ENCODE measurements around the gene FAM114A1.
"Not testable (repeated sequence)": the region's sequence is repeated elsewhere in the genome, so short reads cannot be mapped to it uniquely, and the experiment has no call there.

Gene FAM114A1

GRCh38 chr4:38904682-38905081 lies 37.1 kb downstream of the FAM114A1 start:
- no peak for DNase-seq

- no peak for DNase-seq
Measured at GRCh38 chr4:38905652-38906385, 38.2 kb downstream of the FAM114A1 start.

GRCh38 chr4:38907696-38908270 lies 40.2 kb downstream of the FAM114A1 start:
- DNase-seq: no peak

GRCh38 chr4:38909015-38909414 lies 41.4 kb downstream of the FAM114A1 start:
- no peak for DNase-seq

- DNase-seq: no peak
Measured at GRCh38 chr4:38911257-38911656, 43.7 kb downstream of the FAM114A1 start.

- no peak for DNase-seq
Measured at GRCh38 chr4:38914854-38915253, 47.2 kb downstream of the FAM114A1 start.

GRCh38 chr4:38916267-38916666 lies 48.7 kb downstream of the FAM114A1 start:
- not testable (repeated sequence) for DNase-seq

GRCh38 chr4:38917481-38918025 lies 49.9 kb downstream of the FAM114A1 start:
- DNase-seq: no peak

- no peak for DNase-seq
Measured at GRCh38 chr4:38919494-38919893, 51.9 kb downstream of the FAM114A1 start.

GRCh38 chr4:38920186-38920585 lies 52.6 kb downstream of the FAM114A1 start:
- DNase-seq: no peak

- DNase-seq: no peak
Measured at GRCh38 chr4:38920677-38921076, 53.1 kb downstream of the FAM114A1 start.

- no peak for DNase-seq
Measured at GRCh38 chr4:38921151-38921550, 53.5 kb downstream of the FAM114A1 start.

GRCh38 chr4:38923746-38924145 lies 56.1 kb downstream of the FAM114A1 start:
- no peak for DNase-seq

GRCh38 chr4:38924353-38924752 lies 56.7 kb downstream of the FAM114A1 start:
- no peak for DNase-seq

- DNase-seq: no peak
Measured at GRCh38 chr4:38925492-38926413, 58.1 kb downstream of the FAM114A1 start.

- DNase-seq: no peak
Measured at GRCh38 chr4:38926896-38927295, 59.3 kb downstream of the FAM114A1 start.

GRCh38 chr4:38928568-38928967 lies 61.0 kb downstream of the FAM114A1 start:
- no peak for DNase-seq

- no peak for DNase-seq
Measured at GRCh38 chr4:38928974-38929373, 61.4 kb downstream of the FAM114A1 start.

GRCh38 chr4:38930204-38930603 lies 62.6 kb downstream of the FAM114A1 start:
- DNase-seq: peak; percentile 17

- DNase-seq: no peak
Measured at GRCh38 chr4:38930707-38931106, 63.1 kb downstream of the FAM114A1 start.

GRCh38 chr4:38931125-38931524 lies 63.5 kb downstream of the FAM114A1 start:
- DNase-seq: no peak

- no peak for DNase-seq
Measured at GRCh38 chr4:38935391-38936073, 67.9 kb downstream of the FAM114A1 start.

- no peak for DNase-seq
Measured at GRCh38 chr4:38939165-38939564, 71.6 kb downstream of the FAM114A1 start.

Data from NCI-H345 (cell line).